H1 (cell line): ENCODE data around the gene CLN5.

ENCODE experiments used
- CREB1 ChIP-seq: IDR thresholded peaks from 2 replicates; pipeline ENCODE4 v1.6.1; 2012; ENCODE audit warnings: inconsistent platforms
- CTBP2 ChIP-seq: IDR thresholded peaks from 2 replicates; pipeline ENCODE4 v1.7.0; 2011; ENCODE audit warnings: borderline replicate concordance, mild to moderate bottlenecking, moderate library complexity, mixed read lengths, low read length; ENCODE audit not compliant: insufficient read depth, insufficient read length
- CTCF ChIP-seq, 3 experiments: IDR thresholded peaks; 1 replicate in 2 of 3; 2 replicates in 1 of 3; pipeline versions ENCODE4 v1.5.1 to v1.6.1; 2011; ENCODE audit warnings: low read length in 3 of 3, mild to moderate bottlenecking in 3 of 3, inconsistent platforms in 2 of 3, low read depth in 1 of 3, moderate library complexity in 1 of 3; ENCODE audit not compliant: insufficient read depth in 1 of 3; ENCODE audit errors: control extremely low read depth in 1 of 3
- EGR1 ChIP-seq: IDR thresholded peaks from 2 replicates; pipeline ENCODE4 v1.6.1; 2011; ENCODE audit warnings: low read depth, low read length, borderline replicate concordance
- EP300 ChIP-seq, 2 experiments: IDR thresholded peaks; 1 replicate in 1 of 2; 2 replicates in 1 of 2; pipeline ENCODE4 v1.6.1; 2011 to 2012; ENCODE audit warnings: low read depth in 2 of 2, low read length in 2 of 2, mild to moderate bottlenecking in 2 of 2, borderline replicate concordance in 1 of 2, inconsistent platforms in 1 of 2, moderate library complexity in 1 of 2
- EZH2 ChIP-seq: fragments of 200-600 bp; sonication (generic); IDR thresholded peaks from 2 replicates; pipeline ENCODE4 v1.7.1; 2012; ENCODE audit warnings: low read depth, mild to moderate bottlenecking, moderate library complexity, low read length, inconsistent platforms; ENCODE audit not compliant: severe bottlenecking
- JUN ChIP-seq: IDR thresholded peaks from 2 replicates; pipeline ENCODE4 v1.6.1; 2011; ENCODE audit warnings: low read depth, mild to moderate bottlenecking, improper control_type of control experiment, low read length
- KDM5A ChIP-seq: fragments of 200-600 bp; IDR thresholded peaks from 2 replicates; pipeline ENCODE4 v1.7.1; 2012; ENCODE audit warnings: mild to moderate bottlenecking, low read length, inconsistent platforms, mixed read lengths
- MAX ChIP-seq: IDR thresholded peaks from 2 replicates; pipeline ENCODE4 v1.6.1; 2012; ENCODE audit warnings: inconsistent platforms
- POLR2AphosphoS5 ChIP-seq: IDR thresholded peaks from 2 replicates; pipeline ENCODE4 v1.6.1; 2011; ENCODE audit warnings: low read depth, low read length

DNA sequence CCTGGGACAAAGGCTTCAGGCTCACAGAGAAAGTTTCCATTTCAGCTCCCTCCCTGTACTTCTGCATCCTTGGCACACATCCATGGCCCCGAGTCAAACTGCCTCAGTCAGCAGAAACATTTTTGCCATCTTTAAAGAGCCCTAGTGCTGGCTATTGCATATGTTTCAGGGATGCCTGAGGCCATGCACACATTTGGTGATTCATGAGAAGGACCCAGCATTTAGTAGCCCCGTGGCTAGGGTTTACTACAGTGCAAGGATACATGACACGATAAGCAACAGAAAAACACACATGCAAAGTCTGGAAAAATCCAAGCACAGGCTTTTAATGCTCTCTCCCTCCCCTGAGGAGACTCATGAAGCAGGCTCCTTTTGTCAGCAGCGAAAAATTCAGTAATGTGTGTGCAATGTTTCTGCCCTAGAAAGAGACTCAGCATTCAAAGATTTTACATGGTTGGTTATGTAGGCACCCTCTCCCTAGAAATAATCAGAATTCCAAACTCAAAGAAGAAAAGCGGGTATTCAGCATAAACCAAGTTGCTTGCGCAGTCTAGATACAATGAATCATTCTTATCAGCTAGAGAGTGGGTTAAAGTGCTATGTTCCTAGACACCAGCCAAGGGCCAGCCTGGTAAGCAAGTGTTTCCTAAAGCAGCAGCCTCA is 26.0 kb upstream of the CLN5 start:
- no peak for TF ChIP-seq EZH2
- TF ChIP-seq CREB1: no peak
- no peak for TF ChIP-seq CTCF (IDR thresholded peaks at IDR 0.05; ENCODE audit: control extremely low read depth in 1 of 3, insufficient read depth in 1 of 3, low read depth in 1 of 3, low read length in 3 of 3)
- no peak for TF ChIP-seq EGR1
- no peak for TF ChIP-seq JUN
- TF ChIP-seq POLR2AphosphoS5: no peak
- no peak for TF ChIP-seq MAX
- TF ChIP-seq KDM5A: no peak
- TF ChIP-seq EP300 (IDR thresholded peaks at IDR 0.05; ENCODE audit: borderline replicate concordance in 1 of 2, low read depth in 2 of 2, low read length in 2 of 2): no peak
- no peak for TF ChIP-seq CTBP2
